HG03520 (cell line): ENCODE measurements around the gene ENOX1.
"Not testable (repeated sequence)": the region's sequence is repeated elsewhere in the genome, so short reads cannot be mapped to it uniquely, and the experiment has no call there.

Source experiments
- ATAC-seq: cut with Tn5 transposase; IDR thresholded peaks from one replicate; pipeline ENCODE4 v1.9.1; 2021; ENCODE audit warnings: mild to moderate bottlenecking, moderate library complexity; ENCODE audit not compliant: unreplicated experiment

The ENOX1 gene

DNA sequence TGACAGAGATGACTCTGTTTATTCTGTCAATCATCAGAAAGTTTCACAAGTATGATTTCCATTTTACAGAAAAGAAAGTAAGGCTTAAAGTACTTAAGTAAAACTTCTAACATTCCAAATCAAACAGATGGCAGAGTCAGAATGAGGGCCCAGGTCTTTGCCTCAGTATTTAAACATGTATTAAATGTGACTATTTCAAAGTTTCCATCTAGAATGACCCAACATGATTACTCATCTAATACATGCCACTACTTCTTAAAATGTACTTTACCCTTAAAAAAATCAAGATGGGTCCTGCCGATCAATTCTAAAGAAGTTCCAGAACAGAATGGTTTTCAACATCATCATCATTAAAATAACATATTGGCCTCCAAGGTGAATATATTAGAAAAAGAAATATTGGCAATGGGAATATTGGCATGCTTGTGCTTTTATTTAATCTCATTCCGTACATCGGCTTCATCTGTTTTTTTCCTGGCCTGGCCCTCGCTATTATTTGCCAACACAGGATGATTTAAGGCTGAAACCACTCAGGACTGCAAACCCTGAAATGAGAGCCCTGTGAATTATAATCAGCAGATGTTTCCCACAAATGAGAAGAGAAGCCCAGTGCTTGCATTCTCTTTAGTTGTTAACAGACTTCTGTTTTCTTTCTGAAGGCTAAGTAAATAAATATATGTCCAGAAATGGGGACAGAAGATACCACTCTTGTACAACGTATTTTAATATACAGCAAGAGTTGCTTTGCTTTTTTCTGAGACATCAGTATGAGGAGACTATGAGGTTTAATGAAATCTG lies 423.4 kb downstream of the ENOX1 start:
- no peak for ATAC-seq

DNA sequence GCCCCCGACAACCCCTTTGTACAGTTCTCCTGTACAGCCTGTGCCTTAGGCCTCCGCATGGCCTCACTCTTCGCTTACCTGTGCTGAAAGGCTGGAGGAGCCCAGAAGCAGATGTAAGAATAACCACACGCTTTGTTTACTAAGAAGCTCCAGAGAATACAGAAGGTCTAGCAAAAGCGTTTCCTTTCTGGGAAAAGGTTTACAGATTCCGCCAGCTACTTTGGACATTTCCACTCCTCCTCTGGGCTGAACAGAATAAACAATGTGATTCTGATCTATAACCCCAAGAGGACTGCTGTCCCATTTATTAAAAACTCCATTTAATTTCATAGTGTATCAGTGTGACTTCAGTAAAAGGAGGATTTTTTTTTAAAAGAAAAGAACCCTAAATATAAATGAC lies 424.2 kb downstream of the ENOX1 start:
- no peak for ATAC-seq

DNA sequence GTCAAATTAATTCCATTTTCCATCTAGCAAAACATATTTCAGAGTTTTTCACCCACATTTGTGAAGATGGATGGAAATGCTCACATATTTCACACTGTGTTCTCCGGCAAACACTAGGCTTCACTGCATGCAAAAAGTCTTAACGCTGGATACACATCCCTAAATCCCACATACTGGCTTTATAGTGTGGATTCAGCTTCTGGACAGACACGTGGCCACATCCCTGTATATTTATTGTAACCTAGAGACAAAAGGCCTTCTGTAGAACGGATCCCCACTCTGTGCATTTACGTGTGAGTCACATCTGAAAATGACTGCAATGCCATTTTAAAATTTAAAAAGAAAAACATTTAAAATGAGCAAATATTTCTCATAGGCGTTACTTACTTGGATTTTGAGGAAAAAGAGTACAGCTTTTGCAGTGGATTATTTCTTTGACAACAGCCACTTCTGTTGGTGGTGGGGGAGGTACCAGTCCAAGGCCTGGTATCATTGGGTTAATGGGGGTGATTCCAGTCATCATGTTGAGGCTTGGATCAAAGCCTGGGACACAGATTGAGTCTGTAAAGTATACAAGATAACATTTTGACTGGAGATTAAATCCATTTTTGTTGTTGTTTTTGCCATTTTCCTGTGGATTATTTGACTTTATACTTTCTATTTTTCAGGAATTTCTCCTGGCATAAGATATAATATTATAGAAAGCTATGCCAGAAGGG lies 425.7 kb downstream of the ENOX1 start:
- ATAC-seq = no peak

DNA sequence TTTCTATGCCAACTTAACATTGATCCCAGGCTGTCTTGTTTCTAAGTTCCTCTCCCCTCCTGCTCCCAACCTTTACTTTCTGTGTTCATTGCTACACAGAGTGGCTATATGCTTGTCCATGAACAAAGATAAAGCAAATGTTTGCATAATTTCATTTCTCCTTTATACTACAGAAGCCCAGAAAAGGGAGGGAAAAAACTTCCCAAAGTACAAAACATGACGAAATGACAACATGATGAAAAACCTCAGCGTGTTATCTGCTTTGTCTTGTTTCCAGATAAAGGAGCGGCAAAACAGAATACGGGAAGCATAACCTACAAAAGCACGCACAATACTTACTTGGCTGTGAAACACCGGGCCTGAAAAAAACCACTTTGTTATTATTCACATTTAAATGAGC lies 426.6 kb downstream of the ENOX1 start:
- ATAC-seq = no peak

DNA sequence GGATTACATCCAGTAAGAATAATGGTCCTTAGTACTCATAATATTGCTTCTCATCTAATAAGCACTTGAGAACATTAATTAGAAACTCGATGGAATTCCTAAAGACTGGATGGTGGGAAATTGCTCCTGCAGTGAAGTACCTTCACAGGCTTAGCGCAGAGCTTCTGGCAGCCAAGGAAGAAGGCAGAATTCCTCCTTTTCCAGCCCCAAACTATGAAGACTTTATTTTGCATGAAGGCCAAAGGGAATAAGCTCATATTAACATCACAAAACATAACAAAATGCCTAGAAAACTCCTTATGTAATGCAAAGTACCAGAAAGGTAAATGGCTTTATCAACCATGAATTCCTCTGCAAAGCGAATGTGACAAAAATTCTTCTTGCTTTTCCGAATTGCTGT lies 427.2 kb downstream of the ENOX1 start:
- no peak for ATAC-seq

DNA sequence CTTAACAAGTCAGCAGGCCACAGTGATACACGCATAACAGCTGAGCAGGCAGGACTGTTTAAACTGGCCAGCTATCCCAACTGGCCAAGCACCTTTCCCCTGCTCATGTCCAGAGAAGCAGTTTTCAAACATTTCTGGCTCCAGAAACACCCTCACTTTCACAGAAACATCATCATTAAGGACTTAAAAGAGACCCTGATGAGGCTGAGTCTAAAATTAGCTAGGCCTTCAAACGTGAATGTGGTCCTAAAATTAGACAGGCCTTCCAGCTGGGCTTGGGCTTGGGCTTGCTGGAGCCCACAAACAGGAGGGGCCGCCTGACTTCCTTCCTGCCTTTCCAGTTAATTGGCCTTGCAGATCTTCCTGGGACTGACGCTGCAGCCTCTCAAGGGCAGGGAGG lies 429.2 kb downstream of the ENOX1 start:
- no peak for ATAC-seq

DNA sequence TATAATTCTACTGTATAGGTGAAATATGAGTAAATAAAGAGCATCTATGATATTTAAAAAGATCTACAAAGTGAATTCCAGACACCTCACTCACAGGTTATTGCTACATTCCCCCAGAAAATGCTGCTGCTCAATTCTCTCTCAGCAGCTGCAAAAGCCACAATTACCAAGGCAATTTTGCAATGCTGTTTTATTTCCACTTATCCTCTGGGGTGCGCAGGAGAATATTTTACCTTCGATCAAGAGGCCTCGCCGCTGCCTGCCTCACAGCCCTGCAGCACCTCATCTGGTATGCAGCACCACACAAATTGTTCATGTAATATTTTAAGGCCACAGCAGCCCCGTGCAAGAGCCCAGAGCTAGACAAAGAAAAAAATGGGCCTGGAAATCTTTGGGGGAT lies 430.2 kb downstream of the ENOX1 start:
- no peak for ATAC-seq

DNA sequence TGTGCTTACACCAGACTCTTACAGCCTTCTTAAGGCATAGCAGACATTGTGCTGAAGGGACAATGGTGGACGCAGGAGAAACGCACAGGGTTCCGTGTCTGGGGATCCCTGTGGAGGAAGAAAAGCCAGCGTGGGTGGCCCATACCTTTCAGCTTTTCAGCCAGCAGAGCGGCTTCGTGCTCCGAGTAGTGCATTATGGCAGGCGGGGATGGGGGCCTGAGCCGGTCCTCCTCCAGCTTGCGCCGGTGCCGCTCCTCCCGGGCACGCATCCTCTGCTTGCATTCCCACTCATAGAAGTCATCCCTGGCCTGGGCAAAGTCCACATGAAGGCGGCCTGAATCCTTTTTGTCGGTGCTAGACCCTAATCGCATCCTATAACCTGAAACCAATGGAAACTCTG lies 431.0 kb downstream of the ENOX1 start:
- no peak for ATAC-seq

DNA sequence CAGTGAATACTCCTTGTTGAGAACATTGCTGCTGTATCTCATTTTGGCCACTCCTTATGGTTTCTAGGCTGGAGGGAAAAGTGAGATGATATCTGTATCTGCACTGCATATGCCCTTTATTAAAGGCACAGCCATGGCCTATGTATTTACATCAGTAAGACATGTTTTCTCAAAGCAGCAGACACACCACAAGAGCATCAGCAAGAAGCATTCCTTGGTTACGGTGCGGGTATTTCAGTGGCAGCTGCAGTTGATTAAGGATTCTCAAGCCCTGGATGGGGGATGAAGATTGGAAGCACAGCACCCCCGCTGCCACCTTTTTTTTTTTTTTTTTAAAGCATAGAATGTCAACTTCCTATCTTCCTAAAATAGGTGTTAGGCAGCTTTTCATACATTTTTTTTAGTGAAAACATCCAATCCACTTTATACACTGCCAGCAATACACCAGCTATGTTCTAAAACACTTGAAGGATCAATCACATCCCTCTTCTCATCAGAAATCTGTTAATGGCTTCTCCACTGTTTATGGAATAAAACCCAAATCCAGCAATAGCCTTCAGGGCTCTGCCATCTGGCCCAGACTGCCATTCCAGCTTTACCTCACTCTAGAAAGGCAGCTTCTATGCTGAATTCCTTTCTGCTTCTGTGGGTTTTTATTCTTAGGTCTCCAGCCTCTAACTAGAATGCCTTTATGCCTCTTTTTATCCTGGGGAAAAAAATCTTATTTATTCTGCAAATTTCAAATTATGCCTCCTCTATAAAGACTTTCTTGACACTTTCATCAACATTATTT lies 432.4 kb downstream of the ENOX1 start:
- no peak for ATAC-seq

DNA sequence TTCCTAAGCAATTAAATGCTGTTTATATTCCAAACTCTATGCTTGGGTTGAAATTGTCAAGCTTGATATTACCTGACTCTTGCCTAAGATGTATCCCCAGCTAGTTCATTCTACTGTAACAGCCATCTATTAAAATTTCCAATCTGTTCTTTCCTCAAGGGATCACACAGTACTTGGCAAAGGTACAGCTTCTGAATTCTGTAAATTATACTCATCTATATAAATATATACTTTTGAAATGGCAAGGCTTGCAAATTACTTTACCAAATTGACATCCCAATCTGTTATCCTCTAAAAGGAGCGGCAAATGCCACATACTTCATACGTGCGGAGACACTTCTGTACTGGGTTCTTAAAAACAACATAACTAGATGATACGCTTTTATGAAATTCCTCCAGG lies 433.1 kb downstream of the ENOX1 start:
- ATAC-seq = no peak

DNA sequence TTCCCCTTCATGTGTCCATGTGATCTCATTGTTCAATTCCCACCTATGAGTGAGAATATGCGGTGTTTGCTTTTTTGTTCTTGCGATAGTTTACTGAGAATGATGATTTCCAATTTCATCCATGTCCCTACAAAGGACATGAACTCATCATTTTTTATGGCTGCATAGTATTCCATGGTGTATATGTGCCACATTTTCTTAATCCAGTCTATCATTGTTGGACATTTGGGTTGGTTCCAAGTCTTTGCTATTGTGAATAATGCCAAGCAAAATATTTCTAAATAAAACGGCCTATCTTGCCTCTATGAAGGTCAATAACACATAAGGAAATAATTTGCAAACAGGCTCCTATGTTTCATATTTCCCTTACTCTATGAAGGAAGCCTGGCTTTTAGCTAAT lies 435.2 kb downstream of the ENOX1 start:
- not testable (repeated sequence) for ATAC-seq

DNA sequence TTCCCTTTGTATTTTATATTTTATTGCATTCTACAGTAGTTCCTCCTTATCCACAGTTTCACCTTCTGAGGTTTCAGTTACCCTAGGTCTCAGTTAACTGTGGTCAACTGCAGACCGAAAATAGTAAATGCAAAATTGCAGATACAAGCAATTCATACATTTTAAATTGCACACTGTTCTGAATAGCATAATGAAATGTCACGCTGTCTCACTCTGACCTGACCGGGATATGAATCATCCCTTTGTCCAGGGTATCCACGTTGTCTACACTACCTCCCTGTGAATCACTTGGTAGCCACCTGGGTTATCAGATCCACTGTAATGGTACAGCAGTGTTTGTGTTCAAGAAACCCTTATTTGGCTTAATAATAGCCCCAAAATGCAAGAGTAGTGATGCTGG lies 438.4 kb downstream of the ENOX1 start:
- no peak for ATAC-seq

DNA sequence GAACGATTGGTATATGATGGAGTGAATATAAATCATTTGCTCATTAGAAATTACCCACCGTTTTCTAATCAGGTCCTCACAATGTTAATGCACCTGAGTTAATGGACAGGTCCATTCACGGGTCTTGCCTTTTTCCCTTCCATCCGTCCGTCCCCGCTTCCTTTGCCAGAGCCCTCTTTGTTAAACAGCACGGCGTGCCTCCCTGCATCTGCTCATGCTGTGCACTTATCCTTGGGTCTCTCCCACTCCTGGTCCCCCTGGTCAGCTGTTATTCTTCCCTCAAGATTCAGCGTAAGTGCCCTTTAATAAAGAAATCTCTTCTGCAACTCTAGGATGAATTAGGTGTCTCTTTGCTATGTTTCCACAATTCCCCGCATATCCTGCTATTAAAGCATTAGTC lies 438.9 kb downstream of the ENOX1 start:
- ATAC-seq = no peak

DNA sequence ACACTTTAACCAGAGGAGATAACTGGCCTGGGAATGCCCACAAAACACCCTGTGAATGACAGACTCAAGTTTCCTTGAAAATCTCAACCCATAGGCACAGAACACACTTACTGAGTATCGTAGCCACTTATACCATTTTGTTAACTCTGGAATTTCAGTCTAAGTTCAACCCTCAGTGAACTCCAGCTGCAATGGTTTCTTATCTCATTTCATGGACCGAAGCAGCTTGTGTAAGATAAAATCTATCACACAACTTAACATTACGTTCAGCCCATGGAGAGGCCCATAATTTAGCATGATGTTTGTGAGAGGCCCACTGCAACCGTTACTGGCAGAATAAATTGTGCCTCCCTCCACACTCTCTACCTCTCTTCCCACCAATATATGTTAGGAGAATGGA lies 440.3 kb downstream of the ENOX1 start:
- no peak for ATAC-seq

DNA sequence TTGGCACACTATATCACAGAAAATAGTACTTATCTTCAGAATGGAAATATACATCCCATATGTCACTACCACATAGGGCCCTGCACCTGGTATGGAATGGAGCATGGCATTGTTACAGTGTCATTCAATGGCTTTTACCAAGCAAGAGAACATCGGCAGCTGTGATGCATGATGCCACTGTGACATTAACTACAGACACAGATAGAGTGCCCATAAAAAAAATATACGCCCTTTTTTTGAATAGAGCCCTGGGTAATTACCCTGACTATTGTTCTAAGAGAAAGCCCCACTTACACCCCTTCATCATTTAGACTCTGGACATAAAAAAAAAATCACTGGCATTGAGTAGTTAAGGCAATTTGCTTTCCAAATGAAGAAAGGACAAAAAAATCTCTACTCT lies 443.1 kb downstream of the ENOX1 start:
- no peak for ATAC-seq

DNA sequence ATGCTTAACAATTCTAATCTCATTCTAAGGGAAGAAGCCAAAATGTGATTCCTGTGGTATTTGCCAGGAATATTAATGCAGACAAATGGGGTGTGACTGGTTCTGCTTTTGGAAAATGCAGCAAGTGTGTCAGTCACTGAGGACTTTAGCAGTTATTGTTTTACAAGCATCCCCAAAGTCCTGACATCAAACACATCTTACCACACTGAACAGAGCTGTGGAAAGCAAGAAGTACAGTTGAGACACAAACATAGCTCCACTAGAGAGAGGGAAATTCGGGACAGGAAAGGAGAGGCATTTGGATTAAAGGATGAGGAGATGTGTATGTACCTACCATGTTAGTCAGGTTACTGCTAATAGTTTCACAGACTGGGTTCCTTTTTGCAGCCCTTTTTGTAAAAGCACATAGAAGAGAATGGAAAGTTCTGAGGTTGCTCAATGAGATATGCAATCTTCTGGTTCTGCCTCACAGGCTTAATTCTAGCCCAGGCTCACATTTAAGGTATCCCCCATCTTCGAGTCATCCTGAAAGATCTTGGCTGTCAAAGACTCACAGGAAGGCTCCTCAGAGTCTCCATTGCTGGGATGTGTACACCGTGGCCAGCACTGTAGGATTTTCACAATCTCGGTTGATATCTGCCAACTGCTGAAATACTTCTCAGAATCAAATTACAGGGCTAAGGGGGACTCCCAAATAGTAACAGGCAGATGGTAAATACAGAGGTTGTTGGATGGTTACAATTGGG lies 446.8 kb downstream of the ENOX1 start:
- ATAC-seq = no peak

DNA sequence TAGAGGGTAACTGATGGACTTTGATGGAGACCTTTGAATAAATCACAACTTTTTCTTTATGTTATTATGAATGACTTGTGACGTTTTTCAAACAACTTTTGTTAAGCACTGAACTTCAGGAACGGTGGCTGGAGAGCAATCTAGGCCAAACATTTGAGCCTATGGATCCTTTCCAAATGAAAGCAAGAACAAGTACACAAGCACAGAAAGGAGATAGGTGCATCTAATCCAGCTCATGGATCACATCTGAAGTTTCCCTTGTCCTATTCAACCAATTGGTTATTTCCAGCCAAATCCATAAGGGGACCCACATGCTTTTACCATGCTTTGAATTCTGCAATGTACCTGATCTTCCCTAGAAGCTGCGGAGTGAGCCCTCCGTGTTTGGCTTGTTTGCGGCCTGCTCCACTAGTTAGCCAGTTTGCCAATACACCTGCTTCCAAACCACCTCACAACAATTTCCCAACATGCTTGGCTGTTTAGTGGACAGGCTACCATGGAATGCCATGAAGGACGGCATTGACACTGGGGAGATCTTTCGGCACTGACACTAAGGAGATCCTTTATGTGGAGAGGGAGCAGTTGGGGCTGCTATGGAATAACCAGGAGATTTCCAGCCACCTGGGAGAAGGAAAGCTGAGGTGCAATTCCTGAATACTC lies 447.5 kb downstream of the ENOX1 start:
- ATAC-seq = no peak

DNA sequence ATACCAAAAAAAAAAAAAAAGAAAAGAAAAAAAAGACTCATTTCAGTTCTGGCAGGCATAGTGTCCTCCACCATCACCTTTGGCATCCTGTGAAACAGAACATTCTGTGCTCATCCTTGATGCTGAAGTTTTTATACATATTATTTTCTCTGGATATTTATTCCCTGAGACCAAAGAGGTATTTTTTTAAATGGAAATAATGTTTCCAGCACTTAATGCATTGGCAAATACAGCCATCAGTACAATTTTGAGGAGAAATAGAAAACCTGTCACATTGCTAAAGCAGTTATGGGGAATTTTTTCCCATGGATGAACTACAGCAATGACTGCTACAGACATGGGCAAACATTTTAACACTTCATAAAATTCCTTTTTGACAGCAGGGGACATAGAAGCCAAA lies 451.0 kb downstream of the ENOX1 start:
- ATAC-seq = no peak

DNA sequence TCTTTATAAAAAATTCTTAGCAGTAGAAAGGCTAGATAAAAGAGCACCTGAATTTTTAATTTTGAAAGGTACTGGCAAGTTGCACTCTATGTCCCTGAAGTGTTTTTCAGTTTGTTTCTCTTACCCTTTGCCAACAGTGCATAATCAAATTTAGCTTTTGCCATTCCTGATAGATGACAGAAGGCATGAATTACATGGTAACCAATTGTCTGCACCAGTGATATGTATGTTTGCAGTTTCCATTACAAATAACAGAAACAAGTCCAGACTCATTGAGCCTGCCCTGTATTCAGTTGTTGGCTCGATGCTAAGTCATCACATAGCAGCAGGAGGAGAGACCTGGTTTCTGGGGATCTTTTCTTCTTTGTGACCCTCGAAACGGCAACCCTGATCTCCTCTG lies 453.6 kb downstream of the ENOX1 start:
- no peak for ATAC-seq

DNA sequence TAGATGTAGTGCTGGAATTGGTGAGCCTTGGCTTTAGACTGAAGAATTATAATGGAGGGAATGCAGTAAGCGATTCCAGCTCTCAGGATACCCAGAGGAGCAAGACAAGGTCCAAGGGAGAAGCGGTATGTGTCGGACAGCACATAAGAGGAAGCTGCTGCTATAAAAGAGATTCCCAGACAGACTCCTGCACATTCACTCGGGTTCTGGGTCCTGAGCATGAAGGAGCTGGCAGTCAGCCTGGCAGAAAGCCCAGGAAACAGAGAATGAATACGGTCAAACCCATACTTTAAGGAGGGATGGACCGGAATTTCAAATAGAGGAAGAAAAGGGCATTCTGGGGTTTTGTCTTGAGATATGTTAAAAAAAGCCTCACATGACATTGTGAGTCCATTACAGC lies 455.1 kb downstream of the ENOX1 start:
- no peak for ATAC-seq

DNA sequence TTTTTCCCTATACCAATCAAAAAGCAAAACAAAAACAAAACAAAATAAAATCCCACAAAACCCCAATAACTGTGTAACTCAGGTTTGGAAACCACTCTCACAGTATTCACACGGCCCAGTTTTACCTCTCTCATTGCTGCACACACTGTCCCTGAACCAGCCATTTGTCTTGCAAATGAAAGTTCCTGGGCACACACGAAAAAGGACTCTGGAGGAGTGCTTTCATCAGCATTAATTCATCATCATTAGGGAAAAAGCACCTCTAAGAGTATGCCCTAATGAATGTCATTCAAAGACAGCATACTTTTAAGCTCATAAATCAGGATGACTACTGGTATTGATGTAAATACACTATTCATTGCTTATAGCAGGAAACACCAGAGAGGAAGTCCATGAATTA lies 457.1 kb downstream of the ENOX1 start:
- ATAC-seq = no peak
